ENCODE data around the gene GALM.
"Not testable (repeated sequence)": the region's sequence is repeated elsewhere in the genome, so short reads cannot be mapped to it uniquely, and the experiment has no call there.

GALM gene

GRCh38 chr2:38665854-38666555 is at the start of gene GALM:
TSS of gene GALM (plus strand) at chr2:38666114. CDS start at chr2:38666162, 48 bp downstream.
- no peak for DNase-seq (ENCODE audit: low read depth in 2 of 2)

GRCh38 chr2:38617301-38617700 is 48.6 kb upstream of the GALM start:
- DNase-seq (ENCODE audit: low read depth in 2 of 2) = no peak

GRCh38 chr2:38619458-38620164 is 46.3 kb upstream of the GALM start:
- no peak for DNase-seq (ENCODE audit: low read depth in 2 of 2)

GRCh38 chr2:38620282-38620977 is 45.5 kb upstream of the GALM start:
- no peak for DNase-seq (ENCODE audit: low read depth in 2 of 2)

GRCh38 chr2:38621018-38621417 is 44.9 kb upstream of the GALM start:
- DNase-seq (ENCODE audit: low read depth in 2 of 2) = no peak

- no peak for DNase-seq (ENCODE audit: low read depth in 2 of 2)
Observed at GRCh38 chr2:38622210-38622609, 43.7 kb upstream of the GALM start.

- DNase-seq (ENCODE audit: low read depth in 2 of 2) = no peak
Observed at GRCh38 chr2:38626326-38627035, 39.4 kb upstream of the GALM start.

GRCh38 chr2:38627391-38627790 is 38.5 kb upstream of the GALM start:
- DNase-seq (ENCODE audit: low read depth in 2 of 2) = no peak

GRCh38 chr2:38629684-38630083 is 36.2 kb upstream of the GALM start:
- no peak for DNase-seq (ENCODE audit: low read depth in 2 of 2)

- DNase-seq (ENCODE audit: low read depth in 2 of 2) = no peak
Observed at GRCh38 chr2:38631976-38632375, 33.9 kb upstream of the GALM start.

GRCh38 chr2:38632980-38633379 is 32.9 kb upstream of the GALM start:
- DNase-seq (ENCODE audit: low read depth in 2 of 2) = no peak

GRCh38 chr2:38633895-38634294 is 32.0 kb upstream of the GALM start:
- no peak for DNase-seq (ENCODE audit: low read depth in 2 of 2)

GRCh38 chr2:38634684-38635083 is 31.2 kb upstream of the GALM start:
- DNase-seq (ENCODE audit: low read depth in 2 of 2) = no peak

GRCh38 chr2:38635139-38635538 is 30.8 kb upstream of the GALM start:
- DNase-seq (ENCODE audit: low read depth in 2 of 2) = no peak

GRCh38 chr2:38636069-38636468 is 29.8 kb upstream of the GALM start:
- no peak for DNase-seq (ENCODE audit: low read depth in 2 of 2)

- DNase-seq (ENCODE audit: low read depth in 2 of 2) = not testable (repeated sequence)
Observed at GRCh38 chr2:38642373-38643017, 23.4 kb upstream of the GALM start.

- no peak for DNase-seq (ENCODE audit: low read depth in 2 of 2)
Observed at GRCh38 chr2:38643021-38643671, 22.8 kb upstream of the GALM start.

- DNase-seq (ENCODE audit: low read depth in 2 of 2) = not testable (repeated sequence)
Observed at GRCh38 chr2:38643683-38644511, 22.0 kb upstream of the GALM start.

GRCh38 chr2:38648107-38648761 is 17.7 kb upstream of the GALM start:
- no peak for DNase-seq (ENCODE audit: low read depth in 2 of 2)
